CD4-positive, alpha-beta T cell treated with Interleukin-15 for 4 hours (primary cell): ENCODE results near the gene AASS.

Experiments used
- DNase-seq: peaks from one replicate; pipeline ENCODE4 v3.0.0-alpha.2; 2020; ENCODE audit warnings: low spot score

AASS gene

DNA sequence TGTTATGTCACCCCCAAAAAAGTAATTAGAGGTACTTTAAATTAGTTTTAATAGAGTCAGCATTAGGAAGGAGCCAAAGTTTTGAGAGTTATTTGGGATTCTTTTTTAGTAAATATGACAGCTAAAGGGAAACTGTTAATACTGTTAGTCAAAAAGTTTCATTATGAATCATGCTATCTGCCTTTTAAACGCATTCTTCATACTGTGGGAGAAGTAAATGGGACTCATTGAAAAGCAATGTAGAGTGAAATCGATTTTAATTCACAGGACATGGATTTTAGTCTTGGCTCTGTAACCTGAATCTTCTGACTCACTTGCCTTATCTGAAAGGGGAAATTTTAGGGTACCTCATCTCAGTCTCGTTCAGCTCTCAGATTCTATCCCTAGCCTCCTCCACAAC lies 105.1 kb downstream of the AASS start:
- no peak for DNase-seq

DNA sequence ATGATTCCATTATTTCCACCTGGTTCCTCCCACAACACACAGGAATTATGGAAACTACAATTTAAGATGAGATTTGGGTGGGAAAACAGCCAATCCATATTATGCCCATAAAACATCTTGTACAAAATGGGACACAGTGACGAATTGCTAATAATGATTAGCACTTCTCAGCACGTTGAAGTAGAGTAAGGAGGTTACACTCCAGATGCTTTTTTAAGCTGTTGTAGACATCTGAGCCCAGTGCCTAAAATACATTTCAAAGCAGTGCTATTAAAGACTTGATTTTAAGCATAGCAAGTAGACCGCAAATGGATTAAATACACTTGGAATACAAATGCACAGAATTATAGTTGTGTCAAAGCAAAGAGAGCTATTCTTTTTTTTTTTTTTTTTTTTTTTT lies 105.9 kb downstream of the AASS start:
- DNase-seq, result no peak

DNA sequence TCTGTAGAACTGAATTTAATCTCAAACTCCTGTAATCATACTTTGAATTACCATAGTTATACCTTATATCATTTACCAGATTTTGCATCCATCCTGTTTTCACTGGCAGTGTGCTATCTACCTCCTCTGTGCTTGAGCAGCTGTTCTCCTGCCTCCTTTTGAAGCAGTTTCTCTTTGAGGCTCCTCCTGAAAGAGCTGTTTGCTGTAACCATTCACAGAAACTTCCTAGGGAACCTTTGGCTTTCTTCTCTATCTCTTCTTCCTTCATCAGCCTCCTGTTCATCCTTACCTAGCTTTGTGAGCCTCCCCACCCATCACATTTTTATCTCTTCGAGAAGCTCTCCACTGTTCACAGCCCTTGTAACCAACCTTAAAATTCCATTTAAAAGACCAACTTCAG lies 108.2 kb downstream of the AASS start:
- no peak for DNase-seq

DNA sequence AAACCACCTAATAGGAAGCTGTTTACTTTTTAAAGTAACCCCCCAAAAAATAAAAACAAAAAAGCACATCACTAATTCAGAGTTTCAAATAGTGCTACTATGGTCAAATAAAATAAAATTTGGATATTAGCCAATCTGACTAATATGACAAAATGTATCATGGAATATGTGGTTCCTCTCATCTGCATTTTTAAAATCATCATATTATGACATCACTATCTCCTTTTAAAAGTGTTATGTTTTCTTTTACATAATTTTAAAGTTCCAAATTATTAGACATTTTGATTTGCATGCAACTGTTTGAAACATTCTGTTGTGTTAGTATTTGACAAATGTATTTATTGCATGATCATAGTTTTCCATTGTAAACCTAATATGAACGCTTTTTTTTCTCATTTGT lies 110.4 kb downstream of the AASS start:
- DNase-seq, result no peak

DNA sequence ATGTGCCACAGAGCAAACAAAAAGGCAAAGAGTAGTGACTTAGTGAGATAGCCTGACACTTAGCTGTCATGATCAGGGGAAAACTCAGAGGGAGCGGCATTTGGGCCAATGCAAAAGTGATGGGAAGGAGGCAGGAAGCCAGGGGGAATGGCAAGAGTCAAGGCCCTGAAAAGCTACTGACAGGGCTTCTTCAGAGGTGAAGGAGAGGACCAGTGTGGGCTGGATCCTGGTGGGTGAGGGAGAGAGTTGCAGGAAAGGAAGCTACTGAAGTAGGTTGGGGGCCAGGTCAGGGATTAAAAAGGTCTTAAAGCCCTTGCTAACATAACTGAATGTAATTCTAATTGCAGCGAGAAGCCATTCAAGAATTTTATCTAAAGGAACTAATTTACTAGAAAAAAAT lies 117.0 kb downstream of the AASS start:
- DNase-seq, result no peak
